ENCODE measurements around the gene MCUB.
"Not testable (repeated sequence)": the region's sequence is repeated elsewhere in the genome, so short reads cannot be mapped to it uniquely, and the experiment has no call there.

The MCUB gene

DNA sequence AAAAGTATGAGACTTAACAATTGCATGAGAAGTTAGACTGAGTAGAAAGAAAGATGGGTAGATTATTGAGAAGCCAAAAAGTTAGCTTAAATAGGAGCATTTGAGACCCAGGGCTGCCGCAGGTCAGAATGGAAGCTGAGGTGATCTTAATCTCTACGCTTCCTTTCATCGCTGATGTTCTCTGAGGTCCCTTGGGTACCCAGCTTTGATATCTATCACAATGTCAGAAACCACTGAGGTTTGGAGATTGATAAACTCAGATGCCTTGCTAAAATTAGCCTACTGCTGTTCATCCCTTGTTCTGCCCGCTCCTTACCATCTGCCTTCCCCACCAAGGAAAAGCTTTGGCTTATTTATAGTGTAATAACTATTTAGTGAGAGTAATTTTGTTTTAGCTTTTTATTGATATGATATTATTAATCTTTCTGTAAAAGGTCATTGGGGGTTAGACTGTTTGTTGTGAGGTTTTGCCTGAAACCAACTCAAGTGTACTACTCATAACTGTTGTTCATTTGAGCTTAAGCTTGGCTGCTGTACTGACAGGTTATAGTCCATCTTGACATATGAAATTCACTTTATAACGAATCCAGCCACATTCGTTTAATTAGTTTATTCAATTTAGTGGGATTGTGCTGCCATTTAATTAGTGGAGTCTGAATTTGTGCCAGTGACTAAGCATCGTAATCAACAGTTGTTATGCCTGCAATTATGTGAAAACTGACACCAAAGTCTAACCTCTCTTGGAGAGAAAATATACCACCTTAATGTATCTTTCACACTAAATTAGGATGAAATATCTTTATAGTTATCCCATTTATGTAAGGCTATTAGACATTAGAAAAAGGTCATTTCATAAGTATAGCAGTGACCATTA, 15.1 kb downstream of the MCUB start:
- no peak overlapping the region for H3K9ac ChIP-seq (ENCODE audit: low read length in 5 of 5)
- H3K27ac ChIP-seq (ENCODE audit: low read depth, low read length), result no peak overlapping the region
- peaks cover 0 to 3% (median 0%) of the 10 kb centered on the region in 5 donors for H3K9me3 ChIP-seq (ENCODE audit: control insufficient read depth in 5 of 5, low read length in 5 of 5)
- no peaks in the 10 kb centered on the region for H3K36me3 ChIP-seq (ENCODE audit: control insufficient read depth in 5 of 5, insufficient read depth in 5 of 5, low read length in 5 of 5)
- H3K4me3 ChIP-seq (ENCODE audit: low read depth in 1 of 5, low read length in 5 of 5), result no peak overlapping the region
- H3K27me3 ChIP-seq (ENCODE audit: control insufficient read depth in 5 of 5, insufficient read depth in 4 of 5, low read length in 5 of 5), result no peaks in the 10 kb centered on the region
- peaks cover 0 to 3% (median 0%) of the 10 kb centered on the region in 5 donors for H3K4me1 ChIP-seq (ENCODE audit: control insufficient read depth in 5 of 5, insufficient read depth in 5 of 5, low read length in 5 of 5)

DNA sequence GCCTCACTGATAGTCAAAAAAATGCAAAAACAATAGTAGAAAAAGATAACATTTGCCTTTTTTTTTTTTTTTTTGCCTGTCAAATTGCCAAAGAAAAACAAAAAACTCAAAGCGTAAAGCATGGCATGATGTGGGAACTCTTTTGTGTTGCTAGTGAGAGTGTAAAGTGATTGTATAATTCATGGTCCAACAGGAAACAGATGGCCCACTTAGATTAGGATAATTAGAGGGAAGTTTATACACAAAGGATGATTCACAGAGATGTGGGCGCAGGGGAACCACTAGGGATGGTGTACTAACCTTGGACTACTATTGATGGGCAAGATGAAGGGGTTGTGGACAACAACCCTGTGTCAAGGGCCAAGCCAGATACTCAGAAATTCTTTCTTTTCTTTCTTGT, 16.4 kb downstream of the MCUB start:
- no peaks in the 10 kb centered on the region for H3K36me3 ChIP-seq (ENCODE audit: control insufficient read depth in 5 of 5, insufficient read depth in 5 of 5, low read length in 5 of 5)
- peaks cover 0 to 2% (median 0%) of the 10 kb centered on the region in 5 donors for H3K9me3 ChIP-seq (ENCODE audit: control insufficient read depth in 5 of 5, low read length in 5 of 5)
- no peak overlapping the region for H3K9ac ChIP-seq (ENCODE audit: low read length in 5 of 5)
- peaks cover 0 to 3% (median 0%) of the 10 kb centered on the region in 5 donors for H3K4me1 ChIP-seq (ENCODE audit: control insufficient read depth in 5 of 5, insufficient read depth in 5 of 5, low read length in 5 of 5)
- H3K4me3 ChIP-seq (ENCODE audit: low read depth in 1 of 5, low read length in 5 of 5), result no peak overlapping the region
- no peak overlapping the region for H3K27ac ChIP-seq (ENCODE audit: low read depth, low read length)
- H3K27me3 ChIP-seq (ENCODE audit: control insufficient read depth in 5 of 5, insufficient read depth in 4 of 5, low read length in 5 of 5), result no peaks in the 10 kb centered on the region

DNA sequence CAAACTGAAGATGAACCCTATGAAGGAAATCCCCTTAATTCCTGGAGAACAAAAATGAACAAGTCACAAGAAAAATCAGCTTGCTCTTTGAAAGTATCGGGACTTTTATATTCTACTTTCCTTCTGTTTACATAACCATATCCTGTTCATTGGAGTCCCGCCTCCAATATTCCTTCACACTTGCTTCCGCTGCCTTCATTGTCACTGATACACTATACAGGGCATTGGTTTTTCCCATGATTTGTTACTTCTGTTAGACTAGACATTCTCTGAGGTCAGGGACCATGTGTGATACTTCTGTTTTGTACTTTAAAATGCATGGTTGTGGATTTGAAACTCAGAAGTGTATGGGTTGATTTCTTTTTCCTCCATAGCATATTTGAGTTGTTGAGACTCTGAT, 18.8 kb downstream of the MCUB start:
- Histone ChIP-seq H3K4me1 (ENCODE audit: control insufficient read depth in 5 of 5, insufficient read depth in 5 of 5, low read length in 5 of 5) (peaks cover 0 to 3% (median 0%) of the 10 kb centered on the region in 5 donors), H3K4me3 (ENCODE audit: low read depth in 1 of 5, low read length in 5 of 5) (no peak overlapping the region), H3K27me3 (ENCODE audit: control insufficient read depth in 5 of 5, insufficient read depth in 4 of 5, low read length in 5 of 5) (no peaks in the 10 kb centered on the region), H3K9me3 (ENCODE audit: control insufficient read depth in 5 of 5, low read length in 5 of 5) (no peaks in the 10 kb centered on the region), H3K27ac (ENCODE audit: low read depth, low read length) (no peak overlapping the region), H3K36me3 (ENCODE audit: control insufficient read depth in 5 of 5, insufficient read depth in 5 of 5, low read length in 5 of 5) (no peaks in the 10 kb centered on the region), H3K9ac (ENCODE audit: low read length in 5 of 5) (no peak overlapping the region)

DNA sequence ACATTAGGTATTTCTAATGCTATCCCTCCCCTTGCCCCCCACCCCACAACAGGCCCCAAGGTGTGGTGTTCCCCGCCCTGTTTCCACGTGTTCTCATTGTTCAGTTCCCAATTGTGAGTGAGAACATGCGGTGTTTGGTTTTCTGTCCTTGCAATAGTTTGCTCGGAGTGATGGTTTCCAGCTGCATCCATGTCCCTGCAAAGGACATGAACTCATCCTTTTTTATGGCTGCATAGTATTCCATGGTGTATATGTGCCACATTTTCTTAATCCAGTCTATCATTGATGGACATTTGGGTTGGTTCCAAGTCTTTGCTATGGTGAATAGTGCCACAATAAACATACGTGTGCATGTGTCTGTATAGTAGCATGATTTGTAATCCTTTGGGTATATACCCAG, 20.0 kb downstream of the MCUB start:
- not testable (repeated sequence) for H3K9ac ChIP-seq (ENCODE audit: low read length in 5 of 5); H3K4me3 ChIP-seq (ENCODE audit: low read depth in 1 of 5, low read length in 5 of 5); H3K4me1 ChIP-seq (ENCODE audit: control insufficient read depth in 5 of 5, insufficient read depth in 5 of 5, low read length in 5 of 5); H3K36me3 ChIP-seq (ENCODE audit: control insufficient read depth in 5 of 5, insufficient read depth in 5 of 5, low read length in 5 of 5); H3K9me3 ChIP-seq (ENCODE audit: control insufficient read depth in 5 of 5, low read length in 5 of 5); H3K27me3 ChIP-seq (ENCODE audit: control insufficient read depth in 5 of 5, insufficient read depth in 4 of 5, low read length in 5 of 5); H3K27ac ChIP-seq (ENCODE audit: low read depth, low read length)

DNA sequence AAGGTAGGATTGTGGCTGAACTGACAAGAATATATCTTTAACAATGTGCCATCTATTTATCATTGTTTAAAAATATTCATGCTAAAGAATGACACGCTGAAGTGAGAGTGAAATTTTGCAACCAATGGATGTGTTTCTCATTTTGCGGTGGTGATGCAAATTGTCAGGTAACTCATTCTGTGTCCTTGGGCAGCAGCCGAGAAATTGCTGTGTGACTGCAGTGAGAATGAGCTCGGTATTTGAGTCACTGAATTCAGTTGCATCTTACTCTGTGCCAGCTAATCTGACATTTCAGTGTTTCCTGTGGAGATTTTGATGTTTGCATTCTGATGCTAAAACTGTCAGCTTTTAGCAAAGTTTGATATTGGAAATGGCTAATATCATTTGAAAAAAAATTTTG, 28.1 kb downstream of the MCUB start:
- Histone ChIP-seq H3K9ac (ENCODE audit: low read length in 5 of 5) (no peak overlapping the region), H3K36me3 (ENCODE audit: control insufficient read depth in 5 of 5, insufficient read depth in 5 of 5, low read length in 5 of 5) (no peaks in the 10 kb centered on the region), H3K27ac (ENCODE audit: low read depth, low read length) (no peak overlapping the region), H3K9me3 (ENCODE audit: control insufficient read depth in 5 of 5, low read length in 5 of 5) (no peaks in the 10 kb centered on the region), H3K4me3 (ENCODE audit: low read depth in 1 of 5, low read length in 5 of 5) (no peak overlapping the region), H3K27me3 (ENCODE audit: control insufficient read depth in 5 of 5, insufficient read depth in 4 of 5, low read length in 5 of 5) (no peaks in the 10 kb centered on the region), H3K4me1 (ENCODE audit: control insufficient read depth in 5 of 5, insufficient read depth in 5 of 5, low read length in 5 of 5) (no peaks in the 10 kb centered on the region)

DNA sequence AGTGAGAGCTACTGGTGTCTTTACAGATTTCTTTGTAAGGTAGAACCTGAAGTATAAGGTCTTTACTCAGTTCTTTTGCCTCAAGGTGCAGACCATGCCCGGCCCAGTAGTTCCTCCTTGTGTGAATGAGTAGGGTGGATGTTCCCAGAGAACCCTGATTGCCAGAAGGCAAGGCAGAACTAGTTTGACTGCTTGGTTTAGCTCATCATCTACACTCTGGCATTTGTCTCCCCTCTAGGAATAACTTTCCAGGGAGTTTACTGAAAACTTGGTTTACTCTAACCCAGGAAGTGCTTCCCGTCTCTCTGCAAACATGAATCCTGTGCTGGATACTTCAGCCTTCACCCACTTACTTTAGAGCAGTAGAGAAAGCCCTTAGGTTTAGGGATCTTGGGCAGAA, 29.1 kb downstream of the MCUB start:
- no peaks in the 10 kb centered on the region for H3K4me1 ChIP-seq (ENCODE audit: control insufficient read depth in 5 of 5, insufficient read depth in 5 of 5, low read length in 5 of 5)
- H3K27ac ChIP-seq (ENCODE audit: low read depth, low read length), result no peak overlapping the region
- no peaks in the 10 kb centered on the region for H3K27me3 ChIP-seq (ENCODE audit: control insufficient read depth in 5 of 5, insufficient read depth in 4 of 5, low read length in 5 of 5)
- H3K9me3 ChIP-seq (ENCODE audit: control insufficient read depth in 5 of 5, low read length in 5 of 5), result no peaks in the 10 kb centered on the region
- H3K9ac ChIP-seq (ENCODE audit: low read length in 5 of 5), result no peak overlapping the region
- no peak overlapping the region for H3K4me3 ChIP-seq (ENCODE audit: low read depth in 1 of 5, low read length in 5 of 5)
- H3K36me3 ChIP-seq (ENCODE audit: control insufficient read depth in 5 of 5, insufficient read depth in 5 of 5, low read length in 5 of 5), result no peaks in the 10 kb centered on the region

DNA sequence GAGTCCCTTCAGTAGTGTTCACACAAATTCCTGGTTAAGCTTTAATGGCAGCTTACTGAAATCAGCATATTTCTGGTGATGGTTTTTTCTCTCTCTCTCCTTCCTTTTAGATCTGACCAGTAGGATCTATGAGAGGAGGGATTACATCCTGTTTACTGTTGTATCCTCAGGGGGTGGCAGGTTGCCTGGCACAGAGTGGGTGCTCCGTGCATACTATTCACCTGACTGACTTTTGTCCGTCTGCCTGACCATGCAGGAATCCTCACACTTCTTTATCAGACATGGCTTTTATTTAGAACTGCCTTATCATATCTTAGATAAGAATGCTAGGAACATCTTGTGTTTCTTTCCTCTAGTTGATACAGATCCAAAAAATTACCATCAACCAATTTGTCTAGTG, 29.6 kb downstream of the MCUB start:
- Histone ChIP-seq H3K9me3 (ENCODE audit: control insufficient read depth in 5 of 5, low read length in 5 of 5) (no peaks in the 10 kb centered on the region), H3K9ac (ENCODE audit: low read length in 5 of 5) (no peak overlapping the region), H3K27me3 (ENCODE audit: control insufficient read depth in 5 of 5, insufficient read depth in 4 of 5, low read length in 5 of 5) (no peaks in the 10 kb centered on the region), H3K4me3 (ENCODE audit: low read depth in 1 of 5, low read length in 5 of 5) (no peak overlapping the region), H3K36me3 (ENCODE audit: control insufficient read depth in 5 of 5, insufficient read depth in 5 of 5, low read length in 5 of 5) (no peaks in the 10 kb centered on the region), H3K4me1 (ENCODE audit: control insufficient read depth in 5 of 5, insufficient read depth in 5 of 5, low read length in 5 of 5) (no peaks in the 10 kb centered on the region), H3K27ac (ENCODE audit: low read depth, low read length) (no peak overlapping the region)

DNA sequence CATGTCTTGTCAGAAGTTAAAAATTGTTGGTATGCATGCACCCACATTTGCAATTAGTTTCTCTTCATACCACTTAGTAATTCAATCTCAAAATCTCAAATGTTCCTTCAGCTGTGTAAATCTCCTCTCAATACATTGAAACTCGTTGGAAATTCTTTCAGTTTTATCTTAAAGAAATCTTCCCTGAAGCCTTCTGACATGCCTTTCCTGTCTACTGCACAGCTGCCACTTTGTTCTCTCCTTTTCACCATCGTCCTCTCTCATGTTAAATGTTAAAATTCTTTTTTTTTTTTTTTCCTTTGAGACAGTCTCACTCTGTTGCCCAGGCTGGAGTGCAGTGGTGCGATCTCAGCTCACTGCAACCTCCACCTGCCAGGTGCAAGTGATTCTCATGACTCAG, 30.9 kb downstream of the MCUB start:
- H3K9ac ChIP-seq (ENCODE audit: low read length in 5 of 5), result no peak overlapping the region
- no peaks in the 10 kb centered on the region for H3K27me3 ChIP-seq (ENCODE audit: control insufficient read depth in 5 of 5, insufficient read depth in 4 of 5, low read length in 5 of 5)
- H3K4me3 ChIP-seq (ENCODE audit: low read depth in 1 of 5, low read length in 5 of 5), result no peak overlapping the region
- H3K4me1 ChIP-seq (ENCODE audit: control insufficient read depth in 5 of 5, insufficient read depth in 5 of 5, low read length in 5 of 5), result no peaks in the 10 kb centered on the region
- no peaks in the 10 kb centered on the region for H3K9me3 ChIP-seq (ENCODE audit: control insufficient read depth in 5 of 5, low read length in 5 of 5)
- no peak overlapping the region for H3K27ac ChIP-seq (ENCODE audit: low read depth, low read length)
- no peaks in the 10 kb centered on the region for H3K36me3 ChIP-seq (ENCODE audit: control insufficient read depth in 5 of 5, insufficient read depth in 5 of 5, low read length in 5 of 5)

DNA sequence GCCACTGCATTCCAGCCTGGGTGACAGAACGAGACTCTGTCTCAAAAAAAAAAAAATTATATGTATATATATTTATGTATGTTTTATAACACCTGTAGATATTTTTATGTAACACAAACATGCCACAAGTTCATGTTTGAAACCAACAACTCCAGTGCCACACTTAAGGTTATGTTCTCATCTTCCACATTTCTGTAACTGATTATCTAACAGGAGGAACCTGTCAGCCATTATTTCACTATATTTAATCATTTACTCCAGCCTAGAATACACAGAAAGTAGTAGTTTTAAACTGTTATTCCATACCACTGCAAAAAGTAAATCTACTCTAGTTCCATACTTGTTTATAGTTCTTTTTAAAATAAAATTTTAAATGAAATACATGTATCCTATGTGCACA, 32.3 kb downstream of the MCUB start:
- Histone ChIP-seq H3K27ac (ENCODE audit: low read depth, low read length) (no peak overlapping the region), H3K9ac (ENCODE audit: low read length in 5 of 5) (no peak overlapping the region), H3K27me3 (ENCODE audit: control insufficient read depth in 5 of 5, insufficient read depth in 4 of 5, low read length in 5 of 5) (no peaks in the 10 kb centered on the region), H3K9me3 (ENCODE audit: control insufficient read depth in 5 of 5, low read length in 5 of 5) (no peaks in the 10 kb centered on the region), H3K4me3 (ENCODE audit: low read depth in 1 of 5, low read length in 5 of 5) (no peak overlapping the region), H3K4me1 (ENCODE audit: control insufficient read depth in 5 of 5, insufficient read depth in 5 of 5, low read length in 5 of 5) (no peaks in the 10 kb centered on the region), H3K36me3 (ENCODE audit: control insufficient read depth in 5 of 5, insufficient read depth in 5 of 5, low read length in 5 of 5) (no peaks in the 10 kb centered on the region)

DNA sequence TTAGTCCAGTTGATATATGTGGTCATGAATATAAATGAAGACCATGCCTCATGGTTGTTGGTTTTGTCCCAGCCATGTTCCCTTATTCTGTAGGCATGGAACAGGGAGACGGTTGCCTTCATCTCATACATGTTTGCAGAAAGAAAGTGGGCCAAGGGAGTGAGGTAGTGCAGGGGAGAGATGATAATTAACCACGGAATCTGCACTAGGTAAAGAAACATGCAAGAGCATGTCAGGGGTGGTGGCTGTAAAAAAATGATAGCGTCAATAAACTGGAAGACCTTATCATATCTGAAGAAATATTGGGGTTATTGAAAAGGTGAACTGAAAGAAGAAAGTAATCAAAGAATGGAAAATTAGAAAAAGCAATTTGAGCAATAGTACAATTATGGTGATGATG, 35.1 kb downstream of the MCUB start:
- H3K9me3 ChIP-seq (ENCODE audit: control insufficient read depth in 5 of 5, low read length in 5 of 5); H3K4me3 ChIP-seq (ENCODE audit: low read depth in 1 of 5, low read length in 5 of 5); H3K4me1 ChIP-seq (ENCODE audit: control insufficient read depth in 5 of 5, insufficient read depth in 5 of 5, low read length in 5 of 5); H3K27me3 ChIP-seq (ENCODE audit: control insufficient read depth in 5 of 5, insufficient read depth in 4 of 5, low read length in 5 of 5); H3K9ac ChIP-seq (ENCODE audit: low read length in 5 of 5); H3K36me3 ChIP-seq (ENCODE audit: control insufficient read depth in 5 of 5, insufficient read depth in 5 of 5, low read length in 5 of 5); H3K27ac ChIP-seq (ENCODE audit: low read depth, low read length): not testable (repeated sequence)
